Heart right ventricle (tissue), 16 donors: Measurements from ENCODE around the gene STX3. TPM values are rescaled to one million over a fixed set of nuclear protein-coding genes. Genes with fewer than 3 reads are reported as not detected.

Experiments
- ATAC-seq, 8 donors: fragments of 200-7000 bp; cut with Tn5 transposase; one replicate each; pipeline ENCODE4 v1.9.1; 2020; ENCODE audit warnings: mild to moderate bottlenecking in 8 of 8, moderate library complexity in 8 of 8, moderate number of reproducible peaks in 1 of 8
- DNase-seq, 2 donors: peaks; one replicate each; pipeline ENCODE4 v3.0.0-alpha.2; 2020
- H3K27ac ChIP-seq, 10 donors: fragments of 200-600 bp; sonication (generic) in 2 of 10; one replicate each; pipeline versions ENCODE4 v1.5.0 to v1.8.0; 2020 to 2022; ENCODE audit warnings: mild to moderate bottlenecking in 3 of 10
- H3K27me3 ChIP-seq, 7 donors: fragments of 200-600 bp; one replicate each; pipeline ENCODE4 v1.8.0; 2021 to 2022; ENCODE audit warnings: mild to moderate bottlenecking in 2 of 7
- H3K36me3 ChIP-seq, 9 donors: fragments of 200-600 bp; sonication (generic) in 1 of 9; one replicate each; pipeline versions ENCODE4 v1.5.0 to v1.8.0; 2020 to 2022; ENCODE audit warnings: mild to moderate bottlenecking in 2 of 9
- H3K4me1 ChIP-seq, 9 donors: fragments of 200-600 bp; sonication (generic) in 1 of 9; one replicate each; pipeline versions ENCODE4 v1.5.0 to v1.8.0; 2020 to 2022; ENCODE audit warnings: mild to moderate bottlenecking in 4 of 9
- H3K4me3 ChIP-seq, 10 donors: fragments of 200-600 bp; sonication (generic) in 2 of 10; one replicate each; pipeline versions ENCODE4 v1.5.0 to v1.8.0; 2020 to 2022; ENCODE audit warnings: mild to moderate bottlenecking in 7 of 10, moderate library complexity in 2 of 10
- H3K9me3 ChIP-seq, 11 donors: fragments of 200-600 bp in 10 of 11; sonication (generic) in 2 of 11; one replicate each; pipeline versions ENCODE4 v1.5.0 to v1.8.0; 2013 to 2022; ENCODE audit warnings: mild to moderate bottlenecking in 2 of 11, control low read depth in 1 of 11, moderate library complexity in 1 of 11
- CTCF ChIP-seq, 9 donors: fragments of 200-600 bp; sonication (generic) in 2 of 9; IDR thresholded peaks; one replicate each; pipeline versions ENCODE4 v1.5.0 to v1.8.0; 2021 to 2022; ENCODE audit warnings: antibody characterized with exemption in 9 of 9, mild to moderate bottlenecking in 5 of 9, moderate library complexity in 1 of 9
- WGBS, 2 donors: extraction: QIAGEN DNeasy Blood & Tissue Kit; methylation state at CpG; one replicate each; pipeline ENCODE4 v1.1.7; 2013; ENCODE audit warnings: inconsistent platforms in 1 of 2; 5-methylcytosine and 5-hydroxymethylcytosine counted together
- intact Hi-C, 10 donors: fragments of 100-400 bp; cut with DNase I; formaldehyde crosslinking; loops; one replicate each; pipeline versions ENCODE4 v1.11.1 to v1.14.2; 2022
- polyA plus RNA-seq, 2 donors: library from polyadenylated mRNA; stranded (reverse); fragments of 200-250 nt; gene quantifications; one replicate each; pipeline ENCODE4 v1.2.3, GENCODE V29; 2013
- total RNA-seq, 10 donors: library from RNA; stranded (reverse); fragmentation: NEBNext Ultra II Directional in 3 of 10; extraction: Animal tissue kit (Norgen Biotek cat#: 25700) in 3 of 10; gene quantifications; one replicate each; pipeline versions ENCODE4 v1.2.1 to v1.2.4, GENCODE V29; 2021 to 2023
- donor health status: Arrhythmogenic right ventricular cardiomyopathy.
- donor health status: ischemic (EF 13 %, LVEDD 7.1; RV severe dilation, severe dysfunction).
- donor health status: healthy with polysubstance abuse.
- donor health status: DM: no; HTN: yes; CAD: no.
- donor health status: DM: no; HTN: no; CAD: no.
- donor health status: ischemic (EF 25% LVEDD 6.9; RV normal size, moderate dysfunction).
- donor health status: ischemic (EF 25% LVEDD 5.7; RV mildly dilated, moderate dysfunction).
- donor health status: healthy.
- donor health status: DM: yes; HTN: yes; CAD: no.
- donor health status: Ischemic cardiomyopathy.
- donor health status: ischemic (EF 35%, LVEDD 5.7; RV mildly dilated, moderate dysfunction).
- donor health status: nonischemic (EF 11% LVEDD 7.7; RV severe dilation, severe dysfunction).
- donor health status: DM: yes; HTN: yes; CAD: no.
- donor health status: PGD.
- donor health status: ischemic (EF 29% LVEDD 5.4; RV normal size, mild dysfunction).
- donor health status: nonischemic (EF 23%, LVEDD 6.1; RV moderate dilation, normal function).

The STX3 gene
- total and polyA plus RNA-seq, 12 donors, result 5.4 to 12.8 (median 8.7) TPM

- no peak for TF ChIP-seq CTCF (IDR thresholded peaks at IDR 0.05)
- H3K4me3 ChIP-seq, result no peak overlapping the region
Observed at GRCh38 chr11:59728913-59729312, 26.3 kb upstream of the STX3 start.

GRCh38 chr11:59729834-59730233, 25.3 kb upstream of the STX3 start:
- WGBS, 2 donors, result 79 to 83% methylated on average over 5 of the region's 5 CpGs
- no peak for TF ChIP-seq CTCF (IDR thresholded peaks at IDR 0.05)
- peaks cover 0 to 19% (median 0%) of the 10 kb centered on the region in 9 donors for H3K4me1 ChIP-seq
- ATAC-seq (no peak), DNase-seq (no peak)
- intact Hi-C loops, result no loop called here
- H3K36me3 ChIP-seq, result no peaks in the 10 kb centered on the region
- H3K27ac ChIP-seq, result peak overlapping the region in 1 of 10 donors; percentile 70
- no peak overlapping the region for H3K4me3 ChIP-seq
- H3K9me3 ChIP-seq, result no peaks in the 10 kb centered on the region
- no peaks in the 10 kb centered on the region for H3K27me3 ChIP-seq

More at GRCh38 chr11:59728913-59729312, 26.3 kb upstream of the STX3 start:
- Histone ChIP-seq H3K36me3 (no peaks in the 10 kb centered on the region), H3K27me3 (no peaks in the 10 kb centered on the region), H3K4me1 (peaks cover 0 to 19% (median 0%) of the 10 kb centered on the region in 9 donors), H3K27ac (peak overlapping the region in 1 of 10 donors; percentile 70), H3K9me3 (no peaks in the 10 kb centered on the region)
- 50 to 61% methylated on average over 1 of the region's 1 CpG for WGBS, 2 donors
- intact Hi-C loops, result no loop called here
- ATAC-seq (no peak), DNase-seq (no peak)

GRCh38 chr11:59730896-59731565, 24.1 kb upstream of the STX3 start:
- Histone ChIP-seq H3K27me3 (no peaks in the 10 kb centered on the region), H3K27ac (no peak overlapping the region), H3K4me1 (peaks cover 0 to 19% (median 0%) of the 10 kb centered on the region in 9 donors), H3K4me3 (no peak overlapping the region), H3K36me3 (no peaks in the 10 kb centered on the region), H3K9me3 (no peaks in the 10 kb centered on the region)
- ATAC-seq, result no peak
- WGBS, 2 donors, result 73 to 85% methylated on average over 2 of the region's 2 CpGs
- DNase-seq, result no peak
- no peak for TF ChIP-seq CTCF (IDR thresholded peaks at IDR 0.05)
- intact Hi-C loops, result no loop called here

DNA sequence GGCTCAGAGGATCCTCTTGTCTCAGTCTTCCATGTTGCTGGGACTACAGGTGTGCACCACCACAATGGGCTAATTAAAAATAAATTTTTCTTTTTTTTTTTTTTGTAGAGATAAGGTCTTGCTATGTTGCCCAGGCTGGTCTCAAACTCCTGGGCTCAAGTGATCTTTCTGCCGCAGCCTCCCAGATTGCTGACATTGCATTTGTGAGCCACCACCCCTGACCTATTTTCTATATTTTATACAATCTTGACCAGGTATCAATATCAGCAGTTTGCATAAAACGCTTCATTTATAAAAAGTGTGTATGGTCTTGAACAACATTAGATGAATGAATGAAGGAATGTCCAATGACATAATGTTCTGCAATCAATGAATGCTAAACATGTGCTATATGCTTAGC, 9.1 kb upstream of the STX3 start:
- DNase-seq (no peak), ATAC-seq (no peak)
- intact Hi-C loops, result no loop called here
- Histone ChIP-seq H3K9me3 (no peaks in the 10 kb centered on the region), H3K27me3 (peaks cover 0 to 14% (median 0%) of the 10 kb centered on the region in 7 donors), H3K27ac (no peak overlapping the region), H3K4me3 (no peak overlapping the region), H3K36me3 (no peaks in the 10 kb centered on the region), H3K4me1 (no peaks in the 10 kb centered on the region)
- WGBS, 2 donors, result 87 to 94% methylated on average over 2 of the region's 2 CpGs
- TF ChIP-seq CTCF (IDR thresholded peaks at IDR 0.05), result no peak
